Esophagus squamous epithelium (tissue), 5 donors: ENCODE data around the gene KPNA6. TPM values are rescaled to one million over a fixed set of nuclear protein-coding genes. Genes with fewer than 3 reads are reported as not detected.
"Not testable (repeated sequence)": the region's sequence is repeated elsewhere in the genome, so short reads cannot be mapped to it uniquely, and the experiment has no call there.

Experiments
- DNase-seq: peaks from one replicate; lab custom pipeline; 2025; lab: John Stamatoyannopoulos, UW
- H3K27ac ChIP-seq, 4 donors: fragments of 200-600 bp; sonication (generic); one replicate each; pipeline ENCODE4 v1.5.1; 2016 to 2019; ENCODE audit warnings: mild to moderate bottlenecking in 1 of 4
- H3K27me3 ChIP-seq, 4 donors: fragments of 200-600 bp; sonication (generic); 1 replicate in 3 of 4; 2 replicates in 1 of 4; pipeline versions ENCODE4 v1.5.1 to v1.6.0; 2017 to 2021; ENCODE audit warnings: antibody characterized with exemption in 1 of 4
- H3K36me3 ChIP-seq, 3 donors: fragments of 200-600 bp; sonication (generic); one replicate each; pipeline ENCODE4 v1.5.1; 2016 to 2019
- H3K4me1 ChIP-seq, 3 donors: fragments of 200-600 bp; sonication (generic); one replicate each; pipeline ENCODE4 v1.5.1; 2017 to 2019
- H3K4me3 ChIP-seq, 4 donors: fragments of 200-600 bp; sonication (generic); 1 replicate in 3 of 4; 2 replicates in 1 of 4; pipeline ENCODE4 v1.5.1; 2016 to 2019; ENCODE audit warnings: mild to moderate bottlenecking in 2 of 4, moderate library complexity in 1 of 4
- H3K9me3 ChIP-seq, 3 donors: fragments of 200-600 bp; sonication (generic); one replicate each; pipeline ENCODE4 v1.5.1; 2016 to 2019
- CTCF ChIP-seq, 6 experiments: fragments of 450-650 bp in 4 of 6; fragments of 200-600 bp in 2 of 6; sonication (generic) in 2 of 6; IDR thresholded peaks; one replicate each; pipeline ENCODE4 v1.5.1; 2016 to 2019; ENCODE audit warnings: antibody characterized with exemption in 6 of 6, mild to moderate bottlenecking in 4 of 6, moderate library complexity in 4 of 6
- POLR2A ChIP-seq, 4 donors: fragments of 450-650 bp; IDR thresholded peaks; one replicate each; pipeline ENCODE4 v1.6.1; 2017; ENCODE audit warnings: antibody characterized with exemption in 4 of 4, mild to moderate bottlenecking in 4 of 4, moderate library complexity in 3 of 4
- WGBS, 2 donors: methylation state at CpG; one replicate each; pipeline ENCODE4 v1.1.5; 2018; 5-methylcytosine and 5-hydroxymethylcytosine counted together
- intact Hi-C: fragments of 100-400 bp; cut with DNase I; formaldehyde crosslinking; loops from one replicate; pipeline ENCODE4 v1.15.0; 2022
- total RNA-seq, 4 donors: library from RNA; depleted of rRNA; stranded (reverse); fragments of >200 nt; gene quantifications; one replicate each; pipeline ENCODE4 v1.1.0, GENCODE V29; 2016
- donor health status: DM: yes; HTN: yes; CAD: no.

Gene KPNA6
- total RNA-seq, 4 donors from 2014 or later, result 27.7 to 38.0 (median 36.5) TPM

- peak overlapping the region in 3 of 4 donors; percentile 32 to 51 (median 48) for H3K27ac ChIP-seq
Observed at GRCh38 chr1:32142446-32143301, 34.8 kb downstream of the KPNA6 start.

GRCh38 chr1:32143302-32143695 lies 35.4 kb downstream of the KPNA6 start:
- peaks cover 0 to 15% (median 0%) of the 10 kb centered on the region in 3 donors for H3K36me3 ChIP-seq
- H3K27me3 ChIP-seq, intact Hi-C loops, H3K9me3 ChIP-seq, DNase-seq, H3K4me3 ChIP-seq: not testable (repeated sequence)
- peaks cover 7 to 30% (median 11%) of the 10 kb centered on the region in 3 donors for H3K4me1 ChIP-seq
- 68 to 79% methylated on average over 4 of the region's 4 CpGs for WGBS, 2 donors
- H3K27ac ChIP-seq, result peak overlapping the region in 2 of 4 donors; percentile 32 to 51

More at GRCh38 chr1:32142446-32143301, 34.8 kb downstream of the KPNA6 start:
- Histone ChIP-seq H3K27me3 (no peaks in the 10 kb centered on the region), H3K4me1 (peaks cover 7 to 30% (median 11%) of the 10 kb centered on the region in 3 donors), H3K9me3 (peaks cover 0 to 5% (median 0%) of the 10 kb centered on the region in 3 donors), H3K36me3 (peaks cover 0 to 8% (median 0%) of the 10 kb centered on the region in 3 donors), H3K4me3 (no peak overlapping the region)
- 52 to 68% methylated on average over 5 to 6 of the region's 6 CpGs for WGBS, 2 donors
- intact Hi-C loops, result no loop called here
- no peak for TF ChIP-seq CTCF (IDR thresholded peaks at IDR 0.05)
- no peak for TF ChIP-seq POLR2A (IDR thresholded peaks at IDR 0.05)
- DNase-seq, result no peak

- H3K4me3 ChIP-seq, result no peak overlapping the region
- TF ChIP-seq CTCF (IDR thresholded peaks at IDR 0.05), result no peak
- TF ChIP-seq POLR2A (IDR thresholded peaks at IDR 0.05), result no peak
- 83 to 90% methylated on average over 3 of the region's 3 CpGs for WGBS, 2 donors
Observed at GRCh38 chr1:32144033-32144432, 36.2 kb downstream of the KPNA6 start.

GRCh38 chr1:32147799-32148198 lies 39.9 kb downstream of the KPNA6 start:
- intact Hi-C loops, H3K27ac ChIP-seq, DNase-seq, H3K27me3 ChIP-seq, H3K9me3 ChIP-seq, H3K4me3 ChIP-seq: not testable (repeated sequence)
- Histone ChIP-seq H3K36me3 (peaks cover 0 to 22% (median 0%) of the 10 kb centered on the region in 3 donors), H3K4me1 (peaks cover 5 to 28% (median 8%) of the 10 kb centered on the region in 3 donors)
- 96 to 100% methylated on average over 3 to 5 of the region's 5 CpGs for WGBS, 2 donors

More at GRCh38 chr1:32144033-32144432, 36.2 kb downstream of the KPNA6 start:
- Histone ChIP-seq H3K9me3 (peaks cover 0 to 9% (median 0%) of the 10 kb centered on the region in 3 donors), H3K27ac (no peak overlapping the region), H3K4me1 (peaks cover 7 to 24% (median 11%) of the 10 kb centered on the region in 3 donors), H3K36me3 (peaks cover 0 to 22% (median 0%) of the 10 kb centered on the region in 3 donors), H3K27me3 (no peaks in the 10 kb centered on the region)
- intact Hi-C loops, result no loop called here
- no peak for DNase-seq

GRCh38 chr1:32150847-32151246 lies 43.0 kb downstream of the KPNA6 start:
- Histone ChIP-seq H3K36me3 (peaks cover 0 to 42% (median 2%) of the 10 kb centered on the region in 3 donors), H3K4me1 (peaks cover 5 to 22% (median 6%) of the 10 kb centered on the region in 3 donors), H3K9me3 (peaks cover 0 to 9% (median 0%) of the 10 kb centered on the region in 3 donors), H3K27ac (no peak overlapping the region), H3K4me3 (no peak overlapping the region), H3K27me3 (no peaks in the 10 kb centered on the region)
- WGBS, 2 donors, result 92 to 93% methylated on average over 9 of the region's 9 CpGs
- intact Hi-C loops, result no loop called here
- DNase-seq, result no peak
- TF ChIP-seq CTCF (IDR thresholded peaks at IDR 0.05) (no peak), POLR2A (IDR thresholded peaks at IDR 0.05) (no peak)

GRCh38 chr1:32151319-32151787 lies 43.5 kb downstream of the KPNA6 start:
- Histone ChIP-seq H3K4me1 (peaks cover 5 to 22% (median 6%) of the 10 kb centered on the region in 3 donors), H3K9me3 (peaks cover 0 to 9% (median 0%) of the 10 kb centered on the region in 3 donors), H3K36me3 (peaks cover 0 to 47% (median 7%) of the 10 kb centered on the region in 3 donors), H3K4me3 (no peak overlapping the region), H3K27ac (no peak overlapping the region), H3K27me3 (no peaks in the 10 kb centered on the region)
- no peak for DNase-seq
- intact Hi-C loops, result no loop called here
- WGBS, 2 donors, result 52 to 54% methylated on average over 4 to 5 of the region's 5 CpGs
- TF ChIP-seq POLR2A (IDR thresholded peaks at IDR 0.05), result no peak
